Adipose tissue (tissue), 3 donors: ENCODE measurements around the gene NEK8. TPM values are rescaled to one million over a fixed set of nuclear protein-coding genes. Genes with fewer than 3 reads are reported as not detected.
"Not testable (repeated sequence)": the region's sequence is repeated elsewhere in the genome, so short reads cannot be mapped to it uniquely, and the experiment has no call there.

Experiments
- H3K27ac ChIP-seq: one replicate; pipeline ENCODE4 v1.5.1; 2013; ENCODE audit warnings: low read depth, low read length
- WGBS, 3 donors: extraction: QIAGEN DNeasy Blood & Tissue Kit; methylation state at CpG; one replicate each; pipeline ENCODE4 v1.1.7; 2013; 5-methylcytosine and 5-hydroxymethylcytosine counted together
- polyA plus RNA-seq, 3 donors: library from polyadenylated mRNA; stranded (reverse); fragments of 200-250 nt; gene quantifications; one replicate each; pipeline ENCODE4 v1.2.3, GENCODE V29; 2013
- donor health status: healthy with polysubstance abuse.
- donor health status: Bipolar disorder and iron deficiency.
- donor health status: healthy.

NEK8 gene
- polyA plus RNA-seq, 3 donors: 1.8 to 2.7 (median 1.9) TPM

DNA sequence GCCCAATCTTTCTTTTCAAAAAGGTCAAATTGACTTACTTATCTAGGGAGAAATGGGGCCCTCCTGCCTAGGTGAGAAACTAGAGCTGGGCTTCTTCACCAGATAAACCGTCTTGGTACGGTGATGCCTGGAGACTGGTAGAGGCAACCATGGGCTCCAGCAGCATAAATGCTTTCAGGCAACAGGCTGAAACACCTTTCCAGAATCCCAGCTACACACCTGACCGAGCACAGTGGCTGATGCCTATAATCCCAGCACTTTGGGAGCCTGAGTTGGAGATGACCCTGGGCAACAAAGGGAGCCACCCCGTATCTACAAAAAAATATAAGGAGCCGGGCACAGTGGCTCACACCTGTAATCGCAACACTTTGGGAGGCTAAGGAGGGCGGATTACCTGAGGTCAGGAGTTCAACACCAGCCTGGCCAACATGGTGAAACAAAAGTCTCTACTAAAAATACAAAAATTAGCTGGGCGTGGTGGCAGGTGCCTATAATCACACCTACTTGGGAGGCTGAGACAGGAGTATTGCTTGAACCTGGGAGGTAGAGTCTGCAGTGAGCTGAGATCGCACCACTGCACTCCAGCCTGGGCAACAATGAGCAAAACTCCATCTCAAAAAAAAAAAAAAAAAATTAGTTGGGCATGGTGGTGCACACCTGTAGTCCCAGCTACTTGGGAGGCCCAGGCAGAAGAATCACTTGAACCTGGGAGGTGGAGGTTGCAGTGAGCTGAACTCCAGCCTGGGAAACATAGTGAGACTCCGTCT is 23.2 kb downstream of the NEK8 start:
- WGBS, 3 donors: 93 to 96% (median 96%) methylated on average over 10 of the region's 10 CpGs
- no peak overlapping the region for H3K27ac ChIP-seq

- no peak overlapping the region for H3K27ac ChIP-seq
- 84 to 93% (median 91%) methylated on average over 7 of the region's 7 CpGs for WGBS, 3 donors
Observed at GRCh38 chr17:28755486-28755885, 26.9 kb downstream of the NEK8 start.

- no peak overlapping the region for H3K27ac ChIP-seq
- 70 to 79% (median 71%) methylated on average over 5 of the region's 5 CpGs for WGBS, 3 donors
Observed at GRCh38 chr17:28756049-28756804, 27.6 kb downstream of the NEK8 start.

- H3K27ac ChIP-seq: no peak overlapping the region
- WGBS, 3 donors: 95 to 97% (median 96%) methylated on average over 32 of the region's 32 CpGs
Observed at GRCh38 chr17:28758411-28759121, 30.0 kb downstream of the NEK8 start.

DNA sequence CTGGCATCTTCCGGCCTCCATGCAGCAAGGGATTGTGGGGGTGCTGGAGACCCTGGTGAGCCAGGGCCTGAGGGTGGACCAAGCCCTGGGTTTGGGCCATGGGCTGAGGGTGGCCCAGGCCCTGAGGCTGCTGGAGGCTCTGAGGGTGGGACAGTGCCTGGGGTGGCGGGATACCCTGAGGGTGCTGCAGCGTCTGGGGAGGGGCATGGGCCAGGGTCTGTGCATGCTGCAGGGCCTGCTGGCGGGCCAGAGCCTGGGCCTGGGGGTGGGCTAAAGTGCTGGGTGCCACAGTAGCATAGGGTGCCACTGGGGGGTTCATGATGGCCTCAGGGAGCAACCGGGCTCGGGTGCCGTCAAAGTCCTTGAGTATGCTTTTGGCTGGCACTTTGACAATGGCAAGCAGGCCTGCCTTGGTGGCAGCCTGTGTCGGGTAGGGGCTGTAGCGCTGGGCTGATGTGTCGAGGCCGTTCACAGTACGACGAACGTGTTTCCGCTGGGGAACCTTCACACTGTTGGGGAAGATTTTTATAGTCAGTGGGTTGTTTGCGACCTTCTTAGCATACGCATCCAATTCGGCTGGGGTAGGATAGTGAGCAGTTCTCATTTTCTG is 30.8 kb downstream of the NEK8 start:
- no peak overlapping the region for H3K27ac ChIP-seq
- WGBS, 3 donors: 90 to 96% (median 90%) methylated on average over 18 of the region's 18 CpGs

DNA sequence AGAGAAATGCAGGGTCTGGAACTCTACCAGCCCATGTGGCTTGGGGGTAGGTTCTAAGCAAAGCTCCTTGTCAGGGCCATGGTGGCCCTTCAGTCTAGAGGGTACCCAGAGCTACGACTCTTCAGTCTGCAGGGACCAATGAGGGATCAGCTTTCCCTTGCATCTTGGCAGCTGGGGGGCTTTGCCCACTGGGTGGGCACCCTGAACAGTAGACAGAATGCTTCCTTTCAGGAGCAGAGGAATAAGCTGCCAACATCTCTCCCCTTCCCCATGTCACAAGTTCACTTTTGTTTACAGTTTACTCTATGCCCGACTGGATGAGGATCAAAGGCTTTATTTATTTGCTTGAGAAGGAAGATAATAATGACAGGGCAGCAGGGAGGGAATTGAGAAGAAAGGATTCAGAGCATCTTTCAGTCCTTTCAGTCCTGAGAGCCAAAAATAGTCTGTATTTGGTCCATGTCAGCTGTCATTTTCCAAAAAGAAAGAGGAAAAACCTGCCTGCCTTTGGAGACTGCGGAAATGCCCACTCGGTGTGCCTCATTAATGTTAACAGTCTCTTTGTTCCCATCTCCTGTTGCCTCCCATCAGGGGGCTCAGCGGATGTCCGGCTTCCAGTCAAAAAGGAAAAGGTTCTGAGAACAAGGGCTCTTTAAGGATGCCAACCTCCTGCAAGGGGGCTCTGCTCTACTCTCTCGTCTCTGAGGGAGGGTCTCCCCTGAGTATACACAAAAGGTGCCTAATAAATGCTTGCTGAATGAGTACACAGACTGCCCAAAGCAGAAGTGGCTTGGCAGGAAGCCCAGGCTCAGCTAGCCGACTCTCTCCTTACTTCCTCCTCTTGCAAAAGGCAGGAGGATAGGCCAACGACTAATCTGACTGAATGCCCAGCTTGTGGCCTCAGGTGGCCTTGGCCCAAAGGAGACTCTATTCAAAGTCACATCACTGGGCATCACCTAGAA is 32.3 kb downstream of the NEK8 start:
- WGBS, 3 donors: 32 to 39% (median 37%) methylated on average over 9 of the region's 9 CpGs
- H3K27ac ChIP-seq: no peak overlapping the region

DNA sequence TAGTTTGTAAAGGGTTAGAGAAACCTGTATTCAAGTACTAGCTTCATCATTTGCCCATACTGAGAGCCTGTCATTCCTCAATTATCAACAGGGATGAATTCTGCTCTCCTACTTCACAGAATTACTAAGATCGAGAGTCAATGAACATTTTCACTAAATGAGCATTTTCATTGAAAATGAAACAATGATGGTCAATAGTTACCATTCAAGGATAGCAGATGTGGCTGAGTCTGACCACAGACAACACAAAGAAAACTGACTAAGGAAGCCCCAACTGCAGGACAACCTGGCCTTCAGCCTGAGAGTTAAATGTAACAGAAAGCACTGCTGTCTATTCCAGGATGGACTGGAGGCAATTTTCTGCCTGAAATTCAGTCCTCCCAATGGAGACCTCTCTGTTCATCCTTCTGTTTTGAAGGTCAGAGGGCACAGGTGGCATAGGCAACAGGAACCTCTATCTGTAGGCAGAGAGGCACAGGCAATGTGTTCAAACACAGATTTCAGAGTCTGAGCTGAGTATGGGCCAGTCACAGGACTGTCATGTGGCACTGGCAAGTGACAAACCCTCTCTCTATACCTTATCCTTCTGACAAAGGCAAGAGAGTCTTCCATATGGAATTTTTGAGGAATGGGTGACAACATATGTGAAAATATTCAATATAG is 34.7 kb downstream of the NEK8 start:
- no peak overlapping the region for H3K27ac ChIP-seq
- 92 to 93% (median 93%) methylated on average over 1 of the region's 1 CpG for WGBS, 3 donors

DNA sequence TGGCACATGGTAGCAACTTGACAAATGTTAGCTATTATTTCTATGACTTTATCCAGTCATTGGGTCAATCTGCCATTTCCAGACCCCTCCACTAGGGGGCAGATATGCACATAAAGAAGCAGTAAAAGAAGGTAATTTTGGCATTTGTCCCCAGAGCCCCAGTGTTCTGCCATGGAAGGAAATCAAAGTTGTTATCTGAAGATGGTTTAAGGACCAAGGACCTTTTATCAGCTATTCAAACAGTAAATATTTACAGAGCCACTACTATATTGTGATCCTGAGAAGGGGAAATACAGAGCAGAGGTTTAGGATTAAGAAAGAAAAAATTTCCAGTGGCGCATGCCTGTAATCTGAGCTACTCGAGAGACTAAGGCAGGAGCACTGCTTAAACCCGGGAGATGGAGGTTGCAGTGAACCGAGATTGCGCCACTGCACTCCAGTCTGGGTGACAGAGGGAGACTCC is 35.2 kb downstream of the NEK8 start:
- H3K27ac ChIP-seq: no peak overlapping the region
- WGBS, 3 donors: 54 to 61% (median 59%) methylated on average over 5 of the region's 5 CpGs

- no peak overlapping the region for H3K27ac ChIP-seq
- WGBS, 3 donors: 85 to 87% (median 85%) methylated on average over 4 of the region's 4 CpGs
Observed at GRCh38 chr17:28765038-28765437, 36.5 kb downstream of the NEK8 start.

- WGBS, 3 donors: 82 to 88% (median 87%) methylated on average over 6 of the region's 6 CpGs
- no peak overlapping the region for H3K27ac ChIP-seq
Observed at GRCh38 chr17:28773736-28774135, 45.1 kb downstream of the NEK8 start.

GRCh38 chr17:28774206-28774605 is 45.6 kb downstream of the NEK8 start:
- WGBS, 3 donors: 34 to 84% (median 83%) methylated on average over 3 of the region's 3 CpGs
- H3K27ac ChIP-seq: no peak overlapping the region

DNA sequence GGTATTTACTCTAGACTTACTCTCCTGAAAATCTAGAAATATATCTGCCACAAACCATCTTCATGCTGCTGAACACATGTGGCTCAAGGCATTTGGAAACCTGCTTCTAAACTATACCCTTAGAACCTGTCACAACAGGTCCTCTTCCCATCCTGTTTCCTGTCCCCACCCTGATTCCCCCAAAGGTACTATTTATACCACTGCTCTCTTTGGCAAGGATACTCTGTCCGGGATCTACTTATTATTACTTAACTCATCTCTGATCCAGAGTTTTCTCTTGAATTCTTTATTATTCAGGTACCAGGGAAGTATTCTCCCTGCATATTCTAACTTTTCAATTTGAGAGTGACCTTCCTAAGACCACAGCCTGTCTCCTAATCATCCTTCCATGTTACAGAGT is 48.6 kb downstream of the NEK8 start:
- no peak overlapping the region for H3K27ac ChIP-seq
- WGBS, 3 donors: 22 to 56% (median 30%) methylated on average over 1 of the region's 1 CpG

- H3K27ac ChIP-seq: not testable (repeated sequence)
- WGBS, 3 donors: 96 to 98% (median 96%) methylated on average over 13 of the region's 13 CpGs
Observed at GRCh38 chr17:28779601-28780000, 51.0 kb downstream of the NEK8 start.

DNA sequence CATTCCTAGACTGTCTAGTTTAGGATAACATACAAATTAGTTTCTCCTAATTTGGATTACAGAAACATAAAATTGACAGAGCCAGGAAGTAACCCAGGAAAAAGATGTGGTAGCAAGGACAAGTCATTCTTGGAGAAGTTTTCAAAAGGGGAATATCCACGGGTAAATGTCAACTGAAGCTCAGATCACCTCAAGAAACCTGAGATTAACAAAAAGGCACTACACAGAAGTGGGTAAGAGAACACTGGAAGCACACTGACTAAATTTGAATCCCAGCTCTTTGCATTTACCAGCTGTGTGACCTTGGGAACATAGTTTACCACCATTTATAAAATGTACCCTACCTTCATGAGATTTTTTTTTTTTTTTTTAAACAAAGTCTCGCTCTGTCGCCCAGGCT is 54.6 kb downstream of the NEK8 start:
- H3K27ac ChIP-seq: no peak overlapping the region
- 81 to 85% (median 83%) methylated on average over 2 to 3 of the region's 3 CpGs for WGBS, 3 donors

DNA sequence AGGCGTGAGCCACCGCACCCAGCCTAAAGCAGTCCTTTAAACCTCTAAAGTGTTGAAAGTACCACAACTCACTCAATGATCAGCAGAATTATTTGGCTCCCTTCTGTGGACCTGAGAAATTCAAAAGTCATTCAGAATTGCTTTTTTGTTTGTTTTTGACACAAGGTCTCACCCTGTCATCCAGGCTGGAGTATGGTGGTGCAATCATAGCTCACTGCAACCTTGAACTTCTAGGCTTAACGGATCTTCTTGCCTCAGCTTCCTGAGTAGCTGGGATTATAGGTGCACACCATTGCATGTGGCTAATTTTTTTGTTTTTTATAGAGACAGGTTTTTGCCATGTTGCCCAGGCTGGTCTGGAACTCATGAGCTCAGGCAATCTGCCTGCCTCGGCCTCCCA is 59.5 kb downstream of the NEK8 start:
- H3K27ac ChIP-seq: no peak overlapping the region
- 83 to 92% (median 87%) methylated on average over 4 of the region's 4 CpGs for WGBS, 3 donors
